Heart left ventricle (tissue), 13 donors: ENCODE data around the gene TANGO6.

Experiments used
- CTCF ChIP-seq, 12 donors: fragments of 200-600 bp; sonication (generic) in 4 of 12; IDR thresholded peaks; one replicate each; pipeline versions ENCODE4 v1.5.0 to v1.8.0; 2018 to 2022; ENCODE audit warnings: antibody characterized with exemption in 12 of 12, mild to moderate bottlenecking in 5 of 12
- POLR2A ChIP-seq, 2 donors: fragments of 450-650 bp; IDR thresholded peaks; one replicate each; pipeline ENCODE4 v1.6.1; 2017; ENCODE audit warnings: antibody characterized with exemption in 2 of 2, mild to moderate bottlenecking in 2 of 2, moderate library complexity in 2 of 2
- donor health status: ischemic (EF 13 %, LVEDD 7.1; RV severe dilation, severe dysfunction).
- donor health status: DM: no; HTN: yes; CAD: no.
- donor health status: DM: no; HTN: no; CAD: no.
- donor health status: ischemic (EF 25% LVEDD 6.9; RV normal size, moderate dysfunction).
- donor health status: ischemic (EF 25% LVEDD 5.7; RV mildly dilated, moderate dysfunction).
- donor health status: ischemic (EF 35%, LVEDD 5.7; RV mildly dilated, moderate dysfunction).
- donor health status: nonischemic (EF 11% LVEDD 7.7; RV severe dilation, severe dysfunction).
- donor health status: DM: yes; HTN: yes; CAD: no.
- donor health status: PGD.
- donor health status: ischemic (EF 29% LVEDD 5.4; RV normal size, mild dysfunction).
- donor health status: nonischemic (EF 23%, LVEDD 6.1; RV moderate dilation, normal function).

- TF ChIP-seq CTCF (IDR thresholded peaks at IDR 0.05) (no peak), POLR2A (IDR thresholded peaks at IDR 0.05) (no peak)
Observed at GRCh38 chr16:69108905-69109252, 265.5 kb downstream of the TANGO6 start.
